Panc1 (cell line): Measurements from ENCODE around the gene FNDC11. TPM values are rescaled to one million over a fixed set of nuclear protein-coding genes. Genes with fewer than 3 reads are reported as not detected.

Source experiments
- ATAC-seq: fragments of 200-7000 bp; cut with Tn5 transposase; 2 replicates; pipeline ENCODE4 v1.9.1; 2020; ENCODE audit warnings: mild to moderate bottlenecking, moderate library complexity
- BruUV-seq: library from RNA; stranded (reverse); fragments of 400-500 nt; replicated peaks from 2 replicates; lab custom pipeline; 2021; lab: Mats Ljungman, UMichigan
- CTCF ChIA-PET: fragments of 300-600 bp; sonication (Branson Sonifier 250); formaldehyde crosslinking; loops from one replicate; lab custom pipeline; 2022; ENCODE audit warnings: antibody characterized with exemption; lab: Charles Lee
- POLR2A ChIA-PET: fragments of 300-600 bp; sonication (Branson Sonifier 250); formaldehyde crosslinking; loops from one replicate; lab custom pipeline; 2022; ENCODE audit warnings: antibody characterized with exemption; lab: Charles Lee
- DNase-seq: peaks from one replicate; pipeline ENCODE4 v3.0.0-alpha.2; 2010; ENCODE audit warnings: low read depth, low spot score
- H3K27ac ChIP-seq: 2 replicates; pipeline ENCODE4 v1.5.1; 2011; ENCODE audit warnings: mild to moderate bottlenecking, low read length, inconsistent platforms
- H3K27me3 ChIP-seq: fragments of 200-500 bp; sonication (Bioruptor generic); 2 replicates; pipeline ENCODE4 v1.6.0; 2014; ENCODE audit warnings: low read length, inconsistent platforms; ENCODE audit not compliant: control insufficient read depth, insufficient read depth
- H3K36me3 ChIP-seq: fragments of 200-500 bp; sonication (Bioruptor generic); 2 replicates; pipeline ENCODE4 v1.5.1; 2014; ENCODE audit warnings: inconsistent platforms, mild to moderate bottlenecking, low read length, moderate library complexity; ENCODE audit not compliant: control insufficient read depth, insufficient read depth
- H3K4me1 ChIP-seq: 2 replicates; pipeline ENCODE4 v1.5.1; 2011; ENCODE audit warnings: inconsistent platforms, mild to moderate bottlenecking, low read length, moderate library complexity; ENCODE audit not compliant: control insufficient read depth, insufficient read depth
- H3K4me3 ChIP-seq, 2 experiments: 2 replicates each; pipeline ENCODE4 v1.5.1; 2011 to 2012; ENCODE audit warnings: low read depth in 2 of 2, low read length in 2 of 2, mild to moderate bottlenecking in 2 of 2, inconsistent platforms in 1 of 2, moderate library complexity in 1 of 2
- H3K9me3 ChIP-seq: fragments of 200-500 bp; sonication (Bioruptor generic); 2 replicates; pipeline ENCODE4 v1.5.1; 2014; ENCODE audit warnings: low read depth, mild to moderate bottlenecking, inconsistent platforms, low read length, moderate library complexity; ENCODE audit not compliant: control insufficient read depth, insufficient read depth
- CTCF ChIP-seq: fragments of 450-650 bp; IDR thresholded peaks from 2 replicates; pipeline ENCODE4 v1.5.1; 2017; ENCODE audit warnings: mild to moderate bottlenecking
- POLR2AphosphoS5 ChIP-seq: IDR thresholded peaks from 2 replicates; pipeline ENCODE4 v1.6.1; 2012; ENCODE audit warnings: mild to moderate bottlenecking, low read depth, low read length, moderate library complexity
- REST ChIP-seq, 2 experiments: IDR thresholded peaks; 2 replicates each; pipeline ENCODE4 v1.6.1; 2011 to 2012; ENCODE audit warnings: low read depth in 2 of 2, control low read depth in 1 of 2, low read length in 1 of 2, mild to moderate bottlenecking in 1 of 2, moderate library complexity in 1 of 2; ENCODE audit not compliant: insufficient read depth in 1 of 2
- SIN3A ChIP-seq: IDR thresholded peaks from 2 replicates; pipeline ENCODE4 v1.6.1; 2012; ENCODE audit warnings: low read depth, mild to moderate bottlenecking, low read length, moderate library complexity, borderline replicate concordance; ENCODE audit not compliant: insufficient read depth
- TCF7L2 ChIP-seq: IDR thresholded peaks from 2 replicates; pipeline ENCODE4 v1.6.1; 2011; ENCODE audit warnings: mild to moderate bottlenecking, low read depth, low read length, inconsistent platforms
- in situ Hi-C: cut with HindIII; loops from 2 replicates; pipeline ENCODE4 v1.10.0; 2016; ENCODE audit warnings: low sequenced_read_pairs, low pct_unique_long_range_greater_than_20kb
- intact Hi-C: fragments of 100-400 bp; cut with micrococcal nuclease; formaldehyde crosslinking; loops from one replicate; pipeline ENCODE4 v1.10.0; 2022; ENCODE audit not compliant: unreplicated experiment
- total RNA-seq: library from RNA; stranded (reverse); gene quantifications from one replicate; pipeline ENCODE4 v1.2.1, GENCODE V29; 2021; ENCODE audit not compliant: unreplicated experiment

FNDC11 gene
- total RNA-seq, 1 experiment from 2014 or later = 1.3 TPM

- ATAC-seq (no peak), DNase-seq (no peak)
- H3K4me3 ChIP-seq = no peak overlapping the region
- H3K9me3 ChIP-seq = no peaks in the 10 kb centered on the region
- no TSS peak for BruUV-seq
- in situ Hi-C loops (no loop called here), intact Hi-C loops (no loop called here)
- TF ChIP-seq SIN3A (no peak), TCF7L2 (no peak), REST (IDR thresholded peaks at IDR 0.05; ENCODE audit: insufficient read depth in 1 of 2, low read depth in 2 of 2, low read length in 1 of 2) (no peak), POLR2AphosphoS5 (no peak), CTCF (no peak)
- no peak overlapping the region for H3K27ac ChIP-seq
- H3K4me1 ChIP-seq = peaks cover 3% of the 10 kb centered on the region; the same call in 1 of the 2 replicates
- no peaks in the 10 kb centered on the region for H3K27me3 ChIP-seq
- ChIA-PET CTCF (no interaction called here), POLR2A (no interaction called here)
- H3K36me3 ChIP-seq = no peaks in the 10 kb centered on the region
Observed at GRCh38 chr20:63505281-63505680, 48.7 kb upstream of the FNDC11 start.

- Histone ChIP-seq H3K27ac (no peak overlapping the region), H3K4me3 (no peak overlapping the region), H3K9me3 (no peaks in the 10 kb centered on the region), H3K4me1 (peaks cover 3% of the 10 kb centered on the region; the same call in 1 of the 2 replicates), H3K27me3 (no peaks in the 10 kb centered on the region), H3K36me3 (no peaks in the 10 kb centered on the region)
- ChIA-PET CTCF (no interaction called here), POLR2A (no interaction called here)
- in situ Hi-C loops (no loop called here), intact Hi-C loops (no loop called here)
- no peak for DNase-seq
- TF ChIP-seq SIN3A (no peak), CTCF (no peak), REST (IDR thresholded peaks at IDR 0.05; ENCODE audit: insufficient read depth in 1 of 2, low read depth in 2 of 2, low read length in 1 of 2) (no peak)
- no TSS peak for BruUV-seq
- no peak for ATAC-seq
Observed at GRCh38 chr20:63505723-63506122, 48.2 kb upstream of the FNDC11 start.
